SHP77 (cell line): ENCODE measurements around the gene ICA1L.

ENCODE experiments used
- DNase-seq, 2 experiments: peaks; one replicate each; lab custom pipeline; 2025; lab: John Stamatoyannopoulos, UW

Gene ICA1L

DNA sequence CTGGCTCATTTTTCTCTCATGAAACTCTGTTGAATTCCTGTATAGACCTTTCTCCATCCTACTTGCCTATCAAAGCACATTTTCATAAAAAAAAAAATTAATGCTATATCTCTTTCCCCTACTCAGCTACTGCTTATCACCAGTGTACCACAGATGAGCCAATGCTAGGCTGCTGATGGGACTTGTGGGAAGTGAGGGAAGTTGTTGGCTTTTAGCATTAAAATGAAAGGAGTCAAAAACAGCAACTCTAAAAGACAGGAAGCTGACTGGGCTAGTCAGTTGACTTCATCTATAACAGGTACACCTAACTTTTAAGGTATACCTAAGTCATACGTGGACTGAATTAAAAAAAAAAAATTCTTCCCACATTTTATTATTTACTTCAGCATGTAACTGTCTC is 134.7 kb downstream of the ICA1L start:
- DNase-seq = no peak

DNA sequence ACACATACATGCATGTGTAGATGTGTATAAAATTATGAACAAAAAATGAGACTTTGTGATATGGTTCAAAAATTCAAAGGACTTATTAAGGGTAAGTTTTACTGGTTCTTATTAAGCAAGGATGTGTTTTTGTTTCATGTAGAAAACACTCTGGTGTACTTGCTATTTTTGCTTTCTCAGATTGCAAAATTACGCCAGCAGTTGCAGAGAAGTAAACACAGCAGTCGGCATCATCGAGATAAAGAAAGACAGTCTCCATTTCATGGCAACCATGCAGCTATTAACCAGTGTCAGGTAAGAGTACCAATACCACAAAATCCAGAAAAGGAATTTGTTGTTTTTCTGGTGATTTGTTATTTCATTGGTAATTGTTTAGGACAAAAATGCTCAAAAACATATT is 145.5 kb downstream of the ICA1L start:
- DNase-seq = no peak

DNA sequence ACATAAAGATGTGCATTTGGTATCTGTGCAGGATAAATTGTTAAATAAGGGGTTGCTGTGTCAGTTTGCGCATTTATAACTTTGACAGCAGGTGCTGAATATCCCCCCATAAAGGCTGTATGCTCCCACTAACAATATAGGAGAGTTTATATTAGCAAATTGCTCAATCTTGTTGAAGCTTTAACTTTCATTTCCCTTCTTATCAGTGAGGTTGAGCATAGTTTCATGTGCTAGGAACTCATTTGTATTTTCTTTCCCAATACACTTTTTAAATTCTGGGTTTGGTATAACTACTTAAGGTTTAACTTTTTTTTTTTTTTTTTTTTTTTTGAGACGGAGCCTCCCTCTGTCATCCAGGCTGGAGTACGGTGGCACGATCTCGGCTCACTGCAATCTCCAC is 147.8 kb downstream of the ICA1L start:
- no peak for DNase-seq
